ENCODE measurements around the gene FOXO6.
A peak's percentile ranks its signal among the peaks of the same experiment; 100 is the strongest.

The FOXO6 gene

DNA sequence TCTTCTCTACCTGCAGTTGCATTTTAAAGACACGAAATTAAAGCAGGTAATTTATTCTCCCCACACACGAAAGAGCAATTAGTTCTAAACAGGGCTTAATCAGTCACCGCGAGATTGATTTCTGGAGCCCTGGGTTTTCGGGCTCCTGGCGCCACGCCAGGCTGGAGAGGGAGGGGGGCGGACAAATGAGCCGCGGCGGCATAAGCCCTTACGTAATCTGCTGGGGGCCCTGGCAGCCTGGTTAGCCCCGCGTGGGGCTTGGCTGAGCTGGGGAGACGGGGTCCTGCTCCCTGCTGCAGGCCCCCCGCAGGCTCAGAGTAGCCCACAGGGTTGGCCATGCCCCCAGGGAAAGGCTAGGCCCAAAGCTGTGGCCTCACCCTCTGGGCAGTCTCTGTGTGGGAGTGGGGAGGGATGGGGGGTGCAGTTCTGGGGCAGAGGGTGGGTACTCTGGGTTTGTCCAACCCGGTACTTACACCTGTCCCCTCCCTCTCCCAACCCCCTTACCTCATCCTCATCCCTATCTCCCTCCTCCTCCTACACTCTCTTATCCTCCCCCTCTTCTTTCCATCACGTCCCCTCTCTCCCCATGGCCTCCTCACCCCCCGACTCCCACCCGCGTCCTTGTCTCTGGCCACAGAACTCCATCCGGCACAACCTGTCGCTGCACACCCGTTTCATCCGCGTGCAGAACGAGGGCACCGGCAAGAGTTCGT lies 19.9 kb downstream of the FOXO6 start:
- TF ChIP-seq, protein P1, sequence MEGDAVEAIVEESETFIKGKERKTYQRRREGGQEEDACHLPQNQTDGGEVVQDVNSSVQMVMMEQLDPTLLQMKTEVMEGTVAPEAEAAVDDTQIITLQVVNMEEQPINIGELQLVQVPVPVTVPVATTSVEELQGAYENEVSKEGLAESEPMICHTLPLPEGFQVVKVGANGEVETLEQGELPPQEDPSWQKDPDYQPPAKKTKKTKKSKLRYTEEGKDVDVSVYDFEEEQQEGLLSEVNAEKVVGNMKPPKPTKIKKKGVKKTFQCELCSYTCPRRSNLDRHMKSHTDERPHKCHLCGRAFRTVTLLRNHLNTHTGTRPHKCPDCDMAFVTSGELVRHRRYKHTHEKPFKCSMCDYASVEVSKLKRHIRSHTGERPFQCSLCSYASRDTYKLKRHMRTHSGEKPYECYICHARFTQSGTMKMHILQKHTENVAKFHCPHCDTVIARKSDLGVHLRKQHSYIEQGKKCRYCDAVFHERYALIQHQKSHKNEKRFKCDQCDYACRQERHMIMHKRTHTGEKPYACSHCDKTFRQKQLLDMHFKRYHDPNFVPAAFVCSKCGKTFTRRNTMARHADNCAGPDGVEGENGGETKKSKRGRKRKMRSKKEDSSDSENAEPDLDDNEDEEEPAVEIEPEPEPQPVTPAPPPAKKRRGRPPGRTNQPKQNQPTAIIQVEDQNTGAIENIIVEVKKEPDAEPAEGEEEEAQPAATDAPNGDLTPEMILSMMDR (IDR thresholded peaks at IDR 0.05): no peak
- Mint-ChIP-seq H3K36me3 (ENCODE audit: low read depth) (no peaks in the 10 kb centered on the region), H3K27ac (no peak overlapping the region), H3K27me3 (ENCODE audit: low read depth, poor library complexity) (peaks cover 67% of the 10 kb centered on the region), H3K4me1 (peaks cover 55% of the 10 kb centered on the region), H3K4me3 (peak overlapping the region; percentile 76), H3K9me3 (no peaks in the 10 kb centered on the region)
- DNase-seq: no peak

DNA sequence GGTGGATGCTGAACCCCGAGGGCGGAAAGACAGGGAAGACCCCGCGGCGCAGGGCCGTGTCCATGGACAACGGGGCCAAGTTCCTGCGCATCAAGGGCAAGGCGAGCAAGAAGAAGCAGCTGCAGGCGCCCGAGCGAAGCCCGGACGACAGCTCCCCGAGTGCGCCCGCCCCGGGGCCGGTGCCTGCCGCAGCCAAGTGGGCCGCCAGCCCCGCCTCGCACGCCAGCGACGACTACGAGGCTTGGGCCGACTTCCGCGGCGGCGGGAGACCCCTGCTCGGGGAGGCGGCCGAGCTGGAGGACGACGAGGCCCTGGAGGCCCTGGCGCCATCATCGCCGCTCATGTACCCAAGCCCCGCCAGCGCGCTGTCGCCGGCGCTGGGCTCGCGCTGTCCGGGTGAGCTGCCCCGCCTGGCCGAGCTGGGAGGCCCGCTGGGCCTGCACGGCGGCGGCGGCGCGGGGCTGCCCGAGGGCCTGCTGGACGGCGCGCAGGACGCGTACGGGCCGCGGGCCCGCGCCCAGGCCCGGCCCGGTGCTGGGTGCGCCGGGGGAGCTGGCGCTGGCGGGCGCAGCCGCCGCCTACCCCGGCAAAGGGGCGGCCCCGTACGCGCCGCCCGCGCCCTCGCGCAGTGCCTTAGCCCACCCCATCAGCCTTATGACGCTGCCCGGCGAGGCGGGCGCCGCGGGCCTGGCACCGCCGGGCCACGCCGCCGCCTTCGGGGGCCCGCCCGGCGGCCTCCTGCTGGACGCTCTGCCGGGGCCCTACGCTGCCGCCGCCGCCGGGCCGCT lies 20.7 kb downstream of the FOXO6 start:
- DNase-seq: peak; percentile 60

DNA sequence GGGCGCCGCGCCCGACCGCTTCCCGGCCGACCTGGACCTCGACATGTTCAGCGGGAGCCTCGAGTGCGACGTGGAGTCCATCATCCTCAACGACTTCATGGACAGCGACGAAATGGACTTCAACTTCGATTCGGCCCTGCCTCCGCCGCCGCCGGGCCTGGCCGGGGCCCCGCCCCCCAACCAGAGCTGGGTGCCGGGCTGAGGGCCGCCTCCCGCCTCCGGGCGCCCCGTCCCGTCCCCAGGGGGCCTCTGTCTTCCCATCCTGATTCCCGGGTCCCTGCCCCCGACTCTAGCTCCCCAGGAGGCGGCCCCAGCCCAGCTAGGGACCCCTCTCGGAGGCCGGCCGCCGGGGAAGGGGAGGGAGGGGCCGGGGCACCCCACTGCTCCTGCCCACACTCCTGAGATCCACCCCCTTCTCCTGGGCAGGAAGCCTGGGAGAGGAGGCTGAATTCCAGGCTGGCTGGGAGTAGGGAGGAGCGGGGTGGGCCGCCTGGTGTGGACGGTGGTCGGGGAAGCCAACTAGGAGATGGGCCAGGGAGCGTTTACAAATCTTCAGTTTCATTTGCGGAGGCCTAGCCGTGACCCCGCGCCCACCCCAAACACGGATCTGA lies 21.4 kb downstream of the FOXO6 start:
- peak; percentile 46 for DNase-seq
- Mint-ChIP-seq H3K27me3 (ENCODE audit: low read depth, poor library complexity) (peaks cover 82% of the 10 kb centered on the region), H3K9me3 (no peaks in the 10 kb centered on the region), H3K27ac (no peak overlapping the region), H3K4me1 (peaks cover 53% of the 10 kb centered on the region), H3K4me3 (peak overlapping the region; percentile 75), H3K36me3 (ENCODE audit: low read depth) (no peaks in the 10 kb centered on the region)
- TF ChIP-seq, protein P1 (IDR thresholded peaks at IDR 0.05): no peak

More for the DNA sequence above, 20.7 kb downstream of the FOXO6 start:
- peaks cover 75% of the 10 kb centered on the region for H3K27me3 Mint-ChIP-seq (ENCODE audit: low read depth, poor library complexity)
- TF ChIP-seq, protein P1 (IDR thresholded peaks at IDR 0.05): no peak
- peaks cover 49% of the 10 kb centered on the region for H3K4me1 Mint-ChIP-seq
- H3K9me3 Mint-ChIP-seq: no peaks in the 10 kb centered on the region
- H3K36me3 Mint-ChIP-seq (ENCODE audit: low read depth): no peaks in the 10 kb centered on the region
- H3K4me3 Mint-ChIP-seq: peak overlapping the region; percentile 76
- H3K27ac Mint-ChIP-seq: no peak overlapping the region

DNA sequence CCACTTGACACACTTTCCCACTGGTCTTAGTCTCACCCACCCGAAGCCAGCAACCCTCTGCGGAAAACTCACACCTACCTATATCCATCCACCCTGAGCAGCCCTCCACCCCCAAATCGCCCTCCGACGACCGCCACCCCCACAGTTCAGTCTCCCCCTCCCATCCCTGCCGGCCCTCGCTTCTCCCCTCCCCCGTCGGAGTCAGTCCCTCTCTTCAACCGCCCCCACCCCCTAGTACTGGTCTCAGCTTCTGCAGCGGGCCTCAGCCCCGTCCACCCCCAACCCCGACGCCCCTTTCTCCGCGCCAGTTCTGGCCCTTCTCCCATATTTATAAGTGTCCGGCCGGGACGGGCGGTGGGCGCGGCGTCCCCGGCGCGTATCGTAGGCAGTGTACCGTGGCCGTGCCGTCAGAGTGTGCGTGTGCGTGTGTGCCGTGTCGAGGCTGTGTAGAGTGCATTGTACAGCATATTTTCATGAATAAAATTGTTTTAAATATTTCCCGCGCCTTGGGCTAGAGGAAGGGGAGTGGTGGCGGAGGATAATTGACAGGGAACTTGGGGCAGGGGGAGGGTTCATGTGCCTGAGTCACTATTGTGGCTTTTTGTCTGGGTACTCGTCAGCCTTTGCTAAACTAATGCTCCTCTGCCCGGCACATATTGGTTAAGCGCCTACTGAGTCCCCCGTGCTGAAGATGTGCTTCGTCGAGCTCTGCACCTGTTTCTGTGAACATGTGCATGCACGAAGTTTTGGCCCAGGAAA lies 22.0 kb downstream of the FOXO6 start:
- Mint-ChIP-seq H3K36me3 (ENCODE audit: low read depth) (no peaks in the 10 kb centered on the region), H3K27me3 (ENCODE audit: low read depth, poor library complexity) (peaks cover 78% of the 10 kb centered on the region), H3K4me3 (peak overlapping the region; percentile 75), H3K9me3 (no peaks in the 10 kb centered on the region), H3K4me1 (peaks cover 59% of the 10 kb centered on the region), H3K27ac (no peak overlapping the region)
- DNase-seq: peak; percentile 46
- TF ChIP-seq, protein P1 (IDR thresholded peaks at IDR 0.05): no peak

DNA sequence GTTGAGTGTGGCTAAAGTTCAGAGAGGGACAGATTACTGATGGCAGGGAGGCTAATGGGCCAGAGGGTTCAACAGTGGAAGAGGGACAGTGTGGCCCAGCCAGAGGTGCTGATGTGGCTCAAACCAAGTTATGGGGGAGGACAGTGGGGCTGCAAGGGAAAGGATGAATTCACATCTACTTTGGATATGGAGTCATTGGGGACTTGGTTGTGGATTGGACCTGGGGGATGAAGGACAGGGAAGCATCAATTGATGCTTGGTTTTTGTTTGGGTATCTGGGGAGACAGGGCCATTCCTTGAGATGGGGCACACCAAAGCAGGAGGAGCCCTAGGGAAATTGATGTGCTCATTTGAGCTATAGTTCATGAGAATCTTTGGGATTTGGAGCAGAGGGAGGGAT lies 23.3 kb downstream of the FOXO6 start:
- Mint-ChIP-seq H3K27ac (peak overlapping the region; percentile 70), H3K4me3 (no peak overlapping the region)
- DNase-seq: no peak

More for the DNA sequence above, 23.3 kb downstream of the FOXO6 start:
- Mint-ChIP-seq H3K36me3 (ENCODE audit: low read depth) (no peaks in the 10 kb centered on the region), H3K9me3 (no peaks in the 10 kb centered on the region), H3K4me1 (peaks cover 64% of the 10 kb centered on the region), H3K27me3 (ENCODE audit: low read depth, poor library complexity) (peaks cover 77% of the 10 kb centered on the region)
- TF ChIP-seq, protein P1 (IDR thresholded peaks at IDR 0.05): no peak

All from nephron progenitor cell (in vitro differentiated cells).